Measurements from ENCODE around the gene PPP3CA. TPM values are rescaled to one million over a fixed set of nuclear protein-coding genes. Genes with fewer than 3 reads are reported as not detected.

The PPP3CA gene
- total RNA-seq, 1 experiment from 2014 or later, result 9.1 TPM

- Histone ChIP-seq H3K79me2 (ENCODE audit: low read length) (no peaks in the 10 kb centered on the region), H3K4me2 (ENCODE audit: low read depth, low read length, poor library complexity, severe bottlenecking) (no peak overlapping the region), H3K9me3 (ENCODE audit: low read length) (no peaks in the 10 kb centered on the region), H2AFZ (ENCODE audit: low read length) (no peak overlapping the region), H3K27me3 (ENCODE audit: low read length) (no peaks in the 10 kb centered on the region), H3K9me2 (replicated peaks; ENCODE audit: insufficient read depth, low read length) (no peaks in the 10 kb centered on the region), H3K4me3 (ENCODE audit: low read length) (no peak overlapping the region), H3K4me1 (ENCODE audit: low read length) (peaks cover 13% of the 10 kb centered on the region), H3K36me3 (ENCODE audit: insufficient read depth, low read length) (no peaks in the 10 kb centered on the region), H4K20me1 (ENCODE audit: insufficient read depth, low read depth, low read length) (no peaks in the 10 kb centered on the region), H3K9ac (ENCODE audit: low read length) (no peak overlapping the region), H3K27ac (ENCODE audit: low read length) (no peak overlapping the region)
- peak; percentile 52 for DNase-seq
Measured at GRCh38 chr4:101355246-101355645, 7.9 kb upstream of the PPP3CA start.

- H3K9me3 ChIP-seq (ENCODE audit: low read length), result no peaks in the 10 kb centered on the region
- H3K36me3 ChIP-seq (ENCODE audit: insufficient read depth, low read length), result no peaks in the 10 kb centered on the region
- H3K4me2 ChIP-seq (ENCODE audit: low read depth, low read length, poor library complexity, severe bottlenecking), result no peak overlapping the region
- no peaks in the 10 kb centered on the region for H3K9me2 ChIP-seq (replicated peaks; ENCODE audit: insufficient read depth, low read length)
- H3K4me3 ChIP-seq (ENCODE audit: low read length), result no peak overlapping the region
- H3K4me1 ChIP-seq (ENCODE audit: low read length), result peaks cover 23% of the 10 kb centered on the region
- no peaks in the 10 kb centered on the region; the same call in 1 of the 2 replicates for H4K20me1 ChIP-seq (ENCODE audit: insufficient read depth, low read depth, low read length)
- H3K27me3 ChIP-seq (ENCODE audit: low read length), result peaks cover 4% of the 10 kb centered on the region; the same call in 1 of the 2 replicates
- no peak for DNase-seq
- H2AFZ ChIP-seq (ENCODE audit: low read length), result no peak overlapping the region
- no peak overlapping the region for H3K9ac ChIP-seq (ENCODE audit: low read length)
- no peaks in the 10 kb centered on the region for H3K79me2 ChIP-seq (ENCODE audit: low read length)
- H3K27ac ChIP-seq (ENCODE audit: low read length), result no peak overlapping the region
Measured at GRCh38 chr4:101349801-101350064, 2.4 kb upstream of the PPP3CA start.

- Histone ChIP-seq H2AFZ (ENCODE audit: low read length) (no peak overlapping the region), H3K4me1 (ENCODE audit: low read length) (peaks cover 22% of the 10 kb centered on the region), H3K79me2 (ENCODE audit: low read length) (no peaks in the 10 kb centered on the region), H4K20me1 (ENCODE audit: insufficient read depth, low read depth, low read length) (no peaks in the 10 kb centered on the region; the same call in 1 of the 2 replicates), H3K27ac (ENCODE audit: low read length) (no peak overlapping the region), H3K4me2 (ENCODE audit: low read depth, low read length, poor library complexity, severe bottlenecking) (peak overlapping the region; percentile 99), H3K36me3 (ENCODE audit: insufficient read depth, low read length) (no peaks in the 10 kb centered on the region), H3K27me3 (ENCODE audit: low read length) (peaks cover 4% of the 10 kb centered on the region; the same call in 1 of the 2 replicates), H3K9ac (ENCODE audit: low read length) (no peak overlapping the region), H3K9me2 (replicated peaks; ENCODE audit: insufficient read depth, low read length) (no peaks in the 10 kb centered on the region), H3K4me3 (ENCODE audit: low read length) (no peak overlapping the region; the same call in 1 of the 2 replicates), H3K9me3 (ENCODE audit: low read length) (no peaks in the 10 kb centered on the region)
- DNase-seq, result no peak
Measured at GRCh38 chr4:101348995-101349800, 1.9 kb upstream of the PPP3CA start.

GRCh38 chr4:101348367-101348827 is 1.1 kb upstream of the PPP3CA start:
- no peaks in the 10 kb centered on the region for H3K79me2 ChIP-seq (ENCODE audit: low read length)
- DNase-seq, result no peak
- no peaks in the 10 kb centered on the region for H3K36me3 ChIP-seq (ENCODE audit: insufficient read depth, low read length)
- peak overlapping the region; percentile 99 for H3K4me2 ChIP-seq (ENCODE audit: low read depth, low read length, poor library complexity, severe bottlenecking)
- peak overlapping the region; percentile 95 for H2AFZ ChIP-seq (ENCODE audit: low read length)
- peaks cover 4% of the 10 kb centered on the region; the same call in 1 of the 2 replicates for H3K27me3 ChIP-seq (ENCODE audit: low read length)
- peaks cover 22% of the 10 kb centered on the region for H3K4me1 ChIP-seq (ENCODE audit: low read length)
- H3K9ac ChIP-seq (ENCODE audit: low read length), result peak overlapping the region; percentile 74
- no peaks in the 10 kb centered on the region; the same call in 1 of the 2 replicates for H4K20me1 ChIP-seq (ENCODE audit: insufficient read depth, low read depth, low read length)
- H3K4me3 ChIP-seq (ENCODE audit: low read length), result peak overlapping the region; percentile 94
- no peaks in the 10 kb centered on the region for H3K9me3 ChIP-seq (ENCODE audit: low read length)
- no peak overlapping the region for H3K27ac ChIP-seq (ENCODE audit: low read length)
- H3K9me2 ChIP-seq (replicated peaks; ENCODE audit: insufficient read depth, low read length), result no peaks in the 10 kb centered on the region

- Histone ChIP-seq H3K79me2 (ENCODE audit: low read length) (no peaks in the 10 kb centered on the region), H3K27ac (ENCODE audit: low read length) (no peak overlapping the region), H3K27me3 (ENCODE audit: low read length) (peaks cover 4% of the 10 kb centered on the region; the same call in 1 of the 2 replicates), H3K9ac (ENCODE audit: low read length) (peak overlapping the region; percentile 76), H3K9me2 (replicated peaks; ENCODE audit: insufficient read depth, low read length) (no peaks in the 10 kb centered on the region), H4K20me1 (ENCODE audit: insufficient read depth, low read depth, low read length) (peaks cover 2% of the 10 kb centered on the region), H3K4me1 (ENCODE audit: low read length) (peaks cover 22% of the 10 kb centered on the region), H3K36me3 (ENCODE audit: insufficient read depth, low read length) (no peaks in the 10 kb centered on the region), H2AFZ (ENCODE audit: low read length) (peak overlapping the region; percentile 95), H3K9me3 (ENCODE audit: low read length) (no peaks in the 10 kb centered on the region), H3K4me2 (ENCODE audit: low read depth, low read length, poor library complexity, severe bottlenecking) (peak overlapping the region; percentile 99), H3K4me3 (ENCODE audit: low read length) (peak overlapping the region; percentile 94)
- peak; percentile 99 for DNase-seq
Measured at GRCh38 chr4:101347557-101348366, 436 bp upstream of the PPP3CA start.

- Histone ChIP-seq H3K36me3 (ENCODE audit: insufficient read depth, low read length) (no peaks in the 10 kb centered on the region), H3K9me3 (ENCODE audit: low read length) (no peaks in the 10 kb centered on the region), H3K4me1 (ENCODE audit: low read length) (peaks cover 22% of the 10 kb centered on the region), H3K4me3 (ENCODE audit: low read length) (peak overlapping the region; percentile 93), H3K9me2 (replicated peaks; ENCODE audit: insufficient read depth, low read length) (no peaks in the 10 kb centered on the region), H3K27me3 (ENCODE audit: low read length) (peaks cover 4% of the 10 kb centered on the region; the same call in 1 of the 2 replicates), H3K79me2 (ENCODE audit: low read length) (no peaks in the 10 kb centered on the region), H3K27ac (ENCODE audit: low read length) (peak overlapping the region; percentile 38; the same call in 1 of the 2 replicates), H4K20me1 (ENCODE audit: insufficient read depth, low read depth, low read length) (peaks cover 8% of the 10 kb centered on the region), H2AFZ (ENCODE audit: low read length) (peak overlapping the region; percentile 98), H3K4me2 (ENCODE audit: low read depth, low read length, poor library complexity, severe bottlenecking) (peak overlapping the region; percentile 92), H3K9ac (ENCODE audit: low read length) (peak overlapping the region; percentile 76)
- DNase-seq, result peak; percentile 79
Measured at GRCh38 chr4:101346351-101347266, 717 bp downstream of the PPP3CA start.

- Histone ChIP-seq H2AFZ (ENCODE audit: low read length) (no peak overlapping the region), H3K4me2 (ENCODE audit: low read depth, low read length, poor library complexity, severe bottlenecking) (peak overlapping the region; percentile 92), H3K27me3 (ENCODE audit: low read length) (peaks cover 4% of the 10 kb centered on the region; the same call in 1 of the 2 replicates), H3K4me1 (ENCODE audit: low read length) (peaks cover 22% of the 10 kb centered on the region), H4K20me1 (ENCODE audit: insufficient read depth, low read depth, low read length) (peaks cover 8% of the 10 kb centered on the region), H3K4me3 (ENCODE audit: low read length) (peak overlapping the region; percentile 93), H3K9ac (ENCODE audit: low read length) (peak overlapping the region; percentile 76), H3K9me3 (ENCODE audit: low read length) (no peaks in the 10 kb centered on the region), H3K36me3 (ENCODE audit: insufficient read depth, low read length) (no peaks in the 10 kb centered on the region), H3K79me2 (ENCODE audit: low read length) (no peaks in the 10 kb centered on the region), H3K27ac (ENCODE audit: low read length) (no peak overlapping the region), H3K9me2 (replicated peaks; ENCODE audit: insufficient read depth, low read length) (no peaks in the 10 kb centered on the region)
- peak; percentile 59 for DNase-seq
Measured at GRCh38 chr4:101345596-101346350, 1.6 kb downstream of the PPP3CA start.

Measured in Karpas-422 (cell line).